Measurements from ENCODE around the gene TBC1D25. TPM values are rescaled to one million over a fixed set of nuclear protein-coding genes. Genes with fewer than 3 reads are reported as not detected.
A peak's percentile ranks its signal among the peaks of the same experiment; 100 is the strongest.

Gene TBC1D25
- total and polyA plus RNA-seq, 4 donors, result 2.6 to 5.8 (median 3.3) TPM

- Histone ChIP-seq H3K36me3 (ENCODE audit: control insufficient read depth in 4 of 4, insufficient read depth in 3 of 4, low read depth in 1 of 4, low read length in 3 of 4) (peaks cover 5 to 31% (median 22%) of the 10 kb centered on the region in 4 donors), H3K4me3 (ENCODE audit: low read depth in 1 of 3, low read length in 3 of 3) (peak overlapping the region in 2 of 3 donors; percentile 52 to 85), H3K9ac (ENCODE audit: low read depth in 1 of 2, low read length in 2 of 2) (no peak overlapping the region), H3K27me3 (ENCODE audit: control insufficient read depth in 4 of 4, insufficient read depth in 4 of 4, low read length in 3 of 4) (no peaks in the 10 kb centered on the region), H3K9me3 (ENCODE audit: control insufficient read depth in 4 of 4, low read length in 3 of 4) (no peaks in the 10 kb centered on the region), H3K27ac (ENCODE audit: low read depth in 1 of 2, low read length in 2 of 2) (peak overlapping the region in 1 of 2 donors; percentile 99), H3K4me1 (ENCODE audit: control insufficient read depth in 4 of 4, insufficient read depth in 4 of 4, low read length in 3 of 4) (peaks cover 2 to 14% (median 5%) of the 10 kb centered on the region in 4 donors)
- TF ChIP-seq RXRA (IDR thresholded peaks at IDR 0.05) (no peak), SP1 (IDR thresholded peaks at IDR 0.05) (no peak), FOXA1 (IDR thresholded peaks at IDR 0.05) (no peak), EGR1 (IDR thresholded peaks at IDR 0.05; ENCODE audit: low read depth in 2 of 2) (no peak)
- DNase-seq (ENCODE audit: low spot score), result no peak
- whole genome bisulfite sequencing, result 86% methylated on average over 13 of the region's 13 CpGs
Measured at GRCh38 chrX:48575642-48576041, 36.1 kb downstream of the TBC1D25 start.

GRCh38 chrX:48576108-48576507, 36.6 kb downstream of the TBC1D25 start:
- H3K27me3 ChIP-seq (ENCODE audit: control insufficient read depth in 4 of 4, insufficient read depth in 4 of 4, low read length in 3 of 4), result no peaks in the 10 kb centered on the region
- no peak overlapping the region for H3K27ac ChIP-seq (ENCODE audit: low read depth in 1 of 2, low read length in 2 of 2)
- no peak for TF ChIP-seq FOXA2 (IDR thresholded peaks at IDR 0.05)
- TF ChIP-seq JUND (IDR thresholded peaks at IDR 0.05), result no peak
- no peak for TF ChIP-seq GABPA (IDR thresholded peaks at IDR 0.05 in 1 of 2, conservative IDR thresholded peaks at IDR 0.05 in 1 of 2)
- TF ChIP-seq TAF1 (conservative IDR thresholded peaks at IDR 0.05), result no peak
- TF ChIP-seq REST (IDR thresholded peaks at IDR 0.05), result no peak
- TF ChIP-seq YY1 (IDR thresholded peaks at IDR 0.05), result no peak
- no peak for TF ChIP-seq RAD21 (IDR thresholded peaks at IDR 0.05)
- TF ChIP-seq, protein P1, sequence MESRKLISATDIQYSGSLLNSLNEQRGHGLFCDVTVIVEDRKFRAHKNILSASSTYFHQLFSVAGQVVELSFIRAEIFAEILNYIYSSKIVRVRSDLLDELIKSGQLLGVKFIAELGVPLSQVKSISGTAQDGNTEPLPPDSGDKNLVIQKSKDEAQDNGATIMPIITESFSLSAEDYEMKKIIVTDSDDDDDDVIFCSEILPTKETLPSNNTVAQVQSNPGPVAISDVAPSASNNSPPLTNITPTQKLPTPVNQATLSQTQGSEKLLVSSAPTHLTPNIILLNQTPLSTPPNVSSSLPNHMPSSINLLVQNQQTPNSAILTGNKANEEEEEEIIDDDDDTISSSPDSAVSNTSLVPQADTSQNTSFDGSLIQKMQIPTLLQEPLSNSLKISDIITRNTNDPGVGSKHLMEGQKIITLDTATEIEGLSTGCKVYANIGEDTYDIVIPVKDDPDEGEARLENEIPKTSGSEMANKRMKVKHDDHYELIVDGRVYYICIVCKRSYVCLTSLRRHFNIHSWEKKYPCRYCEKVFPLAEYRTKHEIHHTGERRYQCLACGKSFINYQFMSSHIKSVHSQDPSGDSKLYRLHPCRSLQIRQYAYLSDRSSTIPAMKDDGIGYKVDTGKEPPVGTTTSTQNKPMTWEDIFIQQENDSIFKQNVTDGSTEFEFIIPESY (IDR thresholded peaks at IDR 0.05), result no peak
- H3K9ac ChIP-seq (ENCODE audit: low read depth in 1 of 2, low read length in 2 of 2), result no peak overlapping the region
- H3K4me3 ChIP-seq (ENCODE audit: low read depth in 1 of 3, low read length in 3 of 3), result no peak overlapping the region
- 79% methylated on average over 6 of the region's 6 CpGs for WGBS
- H3K4me1 ChIP-seq (ENCODE audit: control insufficient read depth in 4 of 4, insufficient read depth in 4 of 4, low read length in 3 of 4), result peaks cover 2 to 14% (median 5%) of the 10 kb centered on the region in 4 donors
- no peak for DNase-seq (ENCODE audit: low spot score)
- H3K9me3 ChIP-seq (ENCODE audit: control insufficient read depth in 4 of 4, low read length in 3 of 4), result no peaks in the 10 kb centered on the region
- H3K36me3 ChIP-seq (ENCODE audit: control insufficient read depth in 4 of 4, insufficient read depth in 3 of 4, low read depth in 1 of 4, low read length in 3 of 4), result peaks cover 5 to 31% (median 22%) of the 10 kb centered on the region in 4 donors

DNA sequence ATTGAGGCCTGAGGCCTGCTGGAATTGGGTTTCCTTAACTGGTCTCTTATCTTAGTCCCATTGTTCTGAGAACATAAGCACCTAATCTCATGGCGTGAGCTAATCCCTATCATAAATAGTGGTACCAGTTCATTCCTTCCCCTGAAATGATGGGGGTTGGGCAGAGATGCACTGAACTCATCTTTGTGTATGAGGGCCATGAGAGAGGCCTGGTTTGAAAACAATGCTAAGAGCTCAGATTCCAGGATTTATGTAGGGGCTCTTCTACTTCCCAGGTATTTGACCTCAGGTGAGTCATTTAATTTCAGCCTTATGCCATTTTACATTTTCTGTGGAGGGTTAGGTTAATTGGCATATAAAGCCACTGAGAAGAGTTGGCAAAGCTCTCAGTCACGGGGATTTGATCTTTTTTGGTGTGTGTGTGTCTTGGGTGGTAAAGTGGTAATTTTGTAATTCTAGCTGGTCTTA, 39.2 kb downstream of the TBC1D25 start:
- DNase-seq (ENCODE audit: low spot score), result no peak
- Histone ChIP-seq H3K36me3 (ENCODE audit: control insufficient read depth in 4 of 4, insufficient read depth in 3 of 4, low read depth in 1 of 4, low read length in 3 of 4) (peaks cover 5 to 31% (median 22%) of the 10 kb centered on the region in 4 donors), H3K27ac (ENCODE audit: low read depth in 1 of 2, low read length in 2 of 2) (no peak overlapping the region), H3K9me3 (ENCODE audit: control insufficient read depth in 4 of 4, low read length in 3 of 4) (no peaks in the 10 kb centered on the region), H3K4me1 (ENCODE audit: control insufficient read depth in 4 of 4, insufficient read depth in 4 of 4, low read length in 3 of 4) (peaks cover 2 to 12% (median 5%) of the 10 kb centered on the region in 4 donors), H3K9ac (ENCODE audit: low read depth in 1 of 2, low read length in 2 of 2) (no peak overlapping the region), H3K4me3 (ENCODE audit: low read depth in 1 of 3, low read length in 3 of 3) (no peak overlapping the region), H3K27me3 (ENCODE audit: control insufficient read depth in 4 of 4, insufficient read depth in 4 of 4, low read length in 3 of 4) (no peaks in the 10 kb centered on the region)
- 88% methylated on average over 2 of the region's 2 CpGs for WGBS
- TF ChIP-seq RXRA (IDR thresholded peaks at IDR 0.05) (no peak), FOXA1 (IDR thresholded peaks at IDR 0.05) (no peak), HNF4G (IDR thresholded peaks at IDR 0.05) (no peak), FOXA2 (IDR thresholded peaks at IDR 0.05) (no peak), YY1 (IDR thresholded peaks at IDR 0.05) (no peak), GABPA (IDR thresholded peaks at IDR 0.05 in 1 of 2, conservative IDR thresholded peaks at IDR 0.05 in 1 of 2) (no peak)
- TF ChIP-seq, protein P1 (IDR thresholded peaks at IDR 0.05), result no peak

All from liver (tissue), 9 donors.